Right forelimb (tissue), 1 donor: Measurements from ENCODE around the gene SLC8A3.

Source experiments
- DNase-seq: peaks from one replicate; pipeline ENCODE4 v3.0.0-alpha.2; 2018

Gene SLC8A3

GRCh38 chr14:70064136-70064865 is 124.5 kb downstream of the SLC8A3 start:
- DNase-seq: no peak

DNA sequence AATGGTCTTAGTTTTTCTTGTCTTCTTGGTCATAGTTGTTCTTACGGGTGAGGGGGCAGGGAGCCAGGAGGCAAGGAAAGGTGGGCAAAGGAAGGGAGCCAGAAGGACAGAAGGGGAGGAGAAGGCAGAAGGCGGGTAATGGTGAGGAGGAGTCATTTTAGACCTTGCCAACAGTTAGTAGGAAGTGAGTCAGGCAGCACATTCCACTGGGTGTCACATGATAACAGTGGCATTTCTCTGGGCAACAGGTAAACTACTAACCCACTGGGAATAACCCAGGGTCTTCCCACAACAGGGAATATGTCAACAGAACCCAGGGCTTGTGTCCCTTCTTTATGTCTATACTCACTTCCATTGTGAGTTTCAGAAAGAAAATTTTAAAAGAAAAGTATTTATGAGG is 127.6 kb downstream of the SLC8A3 start:
- DNase-seq: no peak

DNA sequence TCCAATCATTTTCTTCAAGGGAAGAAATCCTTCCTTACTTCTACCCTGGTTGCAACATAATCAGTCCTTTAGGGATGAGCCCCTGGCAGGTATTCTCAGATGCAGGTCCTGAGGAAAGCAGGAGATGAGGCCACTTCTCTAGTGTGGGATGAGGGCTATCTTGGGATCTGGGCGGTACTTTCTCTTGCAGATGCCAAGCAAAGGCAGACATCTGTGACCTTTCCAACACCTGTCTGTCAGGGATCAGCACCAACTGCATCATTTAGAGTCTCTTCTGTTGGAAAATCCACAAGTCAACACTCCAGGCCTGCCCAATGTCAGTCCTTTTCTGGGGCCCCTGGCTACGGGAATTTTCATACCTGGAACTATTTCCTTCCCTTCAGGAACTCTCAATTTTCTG is 129.2 kb downstream of the SLC8A3 start:
- no peak for DNase-seq

DNA sequence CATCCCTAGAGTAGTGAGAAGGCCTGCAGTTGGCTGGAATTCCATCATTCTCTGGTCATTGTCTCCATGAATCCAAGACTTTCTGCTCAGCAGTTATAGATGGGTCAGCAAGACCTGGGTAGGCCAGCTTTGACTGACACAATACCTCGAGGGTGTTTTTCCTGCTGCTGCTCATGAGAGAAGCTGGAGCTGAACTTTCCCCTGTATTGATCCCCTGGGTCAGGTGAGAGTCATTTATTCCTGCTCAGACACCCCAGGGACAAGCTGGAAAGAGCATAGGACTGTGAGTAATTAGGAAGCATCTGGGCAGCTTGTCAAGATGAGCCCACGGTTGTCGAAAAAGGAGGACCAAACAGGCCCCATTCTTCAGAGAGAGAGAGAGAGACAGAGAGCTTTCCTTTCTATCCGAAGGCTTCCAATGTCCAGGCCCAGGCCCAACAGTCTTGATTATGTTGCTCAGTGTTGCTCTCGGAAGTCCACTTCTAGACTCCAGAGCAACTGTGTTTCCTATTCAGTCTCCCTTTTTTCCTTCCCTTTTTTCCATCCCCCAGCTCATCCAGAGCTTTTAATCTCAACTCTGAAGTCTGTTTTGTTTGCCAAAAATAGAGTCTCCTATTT is 131.1 kb downstream of the SLC8A3 start:
- DNase-seq: no peak

- peak; percentile 61 for DNase-seq
Measured at GRCh38 chr14:70052990-70053389, 135.8 kb downstream of the SLC8A3 start.

- no peak for DNase-seq
Measured at GRCh38 chr14:70050136-70050535, 138.6 kb downstream of the SLC8A3 start.

DNA sequence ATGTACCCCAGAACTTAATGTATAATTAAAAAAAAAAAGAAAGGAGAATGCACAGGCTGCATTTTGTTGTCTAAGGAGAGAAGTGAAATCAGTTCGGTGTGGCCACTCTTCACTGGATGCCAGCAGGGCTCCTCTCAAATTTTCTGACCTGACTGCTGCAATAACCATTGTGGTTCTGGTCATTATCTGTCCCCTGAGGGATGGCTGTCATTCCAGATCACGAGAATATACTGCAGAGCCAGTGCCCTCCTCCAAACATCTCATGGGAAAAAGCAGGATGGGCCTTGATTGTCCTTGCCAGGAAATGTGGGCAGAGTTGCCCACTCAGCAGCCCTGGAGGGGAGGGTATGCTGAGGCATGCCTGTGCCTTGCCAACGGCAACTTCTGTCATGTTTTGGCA is 139.1 kb downstream of the SLC8A3 start:
- DNase-seq: no peak

- DNase-seq: no peak
Measured at GRCh38 chr14:70048313-70048654, 140.5 kb downstream of the SLC8A3 start.

GRCh38 chr14:70047598-70048312 is 141.0 kb downstream of the SLC8A3 start:
- DNase-seq: no peak

DNA sequence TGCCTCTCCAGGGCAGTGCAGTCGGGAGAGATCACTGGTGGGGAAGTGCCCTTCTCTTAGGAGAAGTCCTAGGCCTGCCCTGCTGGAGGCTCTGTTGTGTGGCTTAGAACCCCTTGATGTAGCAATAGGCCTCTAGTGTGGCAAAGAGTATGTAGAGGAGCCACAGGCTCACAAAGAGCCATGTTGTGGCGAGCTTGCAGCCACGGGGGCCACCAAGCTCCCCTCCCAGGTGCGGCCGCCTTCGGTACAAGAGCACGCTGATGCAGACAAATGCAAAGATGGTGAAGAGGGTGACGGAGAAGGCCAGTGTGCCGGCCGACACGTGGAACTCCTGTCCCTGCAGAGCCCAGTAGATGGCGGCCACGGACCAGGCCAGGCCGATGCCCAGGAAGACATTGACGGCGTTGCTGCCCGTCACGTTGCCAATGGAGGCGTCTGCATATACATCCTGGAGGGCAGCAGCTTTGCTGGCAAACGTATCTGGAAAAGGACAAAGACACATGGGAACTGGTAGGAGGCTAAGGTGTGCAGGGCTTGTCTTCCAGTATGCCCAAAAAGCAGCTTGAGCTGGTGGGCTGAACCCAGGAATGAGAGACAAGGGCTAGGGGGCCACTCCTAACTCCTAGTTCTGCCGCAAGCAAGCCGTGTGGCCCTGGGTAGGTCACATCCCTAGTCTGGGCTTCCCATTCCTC is 142.8 kb downstream of the SLC8A3 start:
- DNase-seq: peak; percentile 72

DNA sequence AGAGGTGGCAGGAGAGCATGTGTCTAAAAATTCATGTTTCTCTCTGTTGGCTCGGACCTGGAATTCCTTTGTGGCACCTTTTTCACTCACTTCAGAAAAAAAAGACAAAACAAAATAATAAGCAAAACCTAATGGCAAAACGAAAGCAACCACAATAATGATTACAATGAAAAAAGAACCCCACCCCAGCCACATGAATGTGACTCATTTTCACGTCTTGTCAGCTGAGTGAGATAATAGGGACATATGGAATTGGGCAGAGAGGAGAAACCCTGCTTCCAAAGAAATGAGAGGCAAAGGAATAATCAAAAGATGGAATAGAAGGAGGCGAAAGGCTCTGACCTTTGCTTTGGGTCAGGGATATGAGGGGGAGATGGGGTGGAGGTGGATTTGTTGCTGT is 143.4 kb downstream of the SLC8A3 start:
- no peak for DNase-seq

GRCh38 chr14:70043001-70043400 is 145.8 kb downstream of the SLC8A3 start:
- no peak for DNase-seq

DNA sequence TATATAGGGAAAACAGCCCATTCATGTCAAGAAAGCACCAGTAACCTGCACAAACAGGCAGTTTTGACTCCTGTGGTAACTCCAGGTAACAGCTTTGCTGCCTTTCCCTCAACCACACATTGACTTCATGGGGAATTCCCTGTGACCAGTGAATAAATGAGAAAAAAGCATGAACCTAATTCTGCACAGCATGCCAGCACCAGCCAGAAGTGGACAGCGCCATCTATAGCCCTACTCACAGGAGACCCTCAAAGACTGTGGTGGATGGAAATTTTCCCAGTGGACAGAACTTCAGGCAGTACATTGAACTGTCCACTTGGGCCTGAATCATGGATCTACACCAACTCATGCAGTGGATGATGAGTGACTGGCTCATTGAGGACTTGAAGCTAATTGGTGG is 152.1 kb downstream of the SLC8A3 start:
- no peak for DNase-seq

DNA sequence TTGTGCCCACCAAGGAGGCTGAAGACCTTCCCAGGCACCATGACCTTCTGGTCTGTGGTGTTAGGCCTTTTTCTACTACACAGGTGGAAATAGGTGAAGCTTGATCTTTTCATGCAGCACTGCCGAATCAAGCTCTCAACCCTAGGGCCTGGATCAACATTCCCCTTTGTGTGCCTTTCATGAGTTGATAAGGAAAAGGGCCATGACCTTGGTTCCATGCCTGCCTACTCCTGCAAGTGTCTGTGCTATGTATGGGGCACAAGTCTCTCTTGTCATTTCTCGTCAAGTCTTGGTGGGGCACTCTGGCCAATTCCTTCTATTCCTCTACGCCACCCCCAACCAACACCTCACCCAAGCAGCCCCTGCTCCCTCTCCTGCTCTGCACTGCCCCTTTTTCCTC is 154.5 kb downstream of the SLC8A3 start:
- DNase-seq: no peak

GRCh38 chr14:70033561-70033960 is 155.2 kb downstream of the SLC8A3 start:
- no peak for DNase-seq

DNA sequence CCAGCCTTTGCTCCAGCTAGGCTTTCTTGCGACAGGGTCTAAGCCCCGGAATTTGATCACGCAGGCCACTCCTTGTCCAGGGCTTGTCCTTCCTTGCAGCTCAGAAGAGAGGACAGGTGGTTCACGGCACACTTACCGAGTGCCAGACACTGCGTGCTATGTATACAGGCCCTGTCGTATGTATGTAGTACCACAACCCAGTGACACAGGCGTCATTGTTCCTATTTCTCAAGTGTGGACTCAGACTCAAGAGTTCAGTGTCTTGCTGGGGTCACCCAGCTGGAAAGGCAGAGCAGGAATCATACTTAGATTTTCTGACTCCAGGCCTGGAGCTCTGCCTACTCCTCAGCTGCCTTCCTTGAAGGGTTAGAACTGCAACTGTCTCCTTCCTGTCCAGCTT is 155.6 kb downstream of the SLC8A3 start:
- no peak for DNase-seq

- DNase-seq: no peak
Measured at GRCh38 chr14:70032447-70032846, 156.3 kb downstream of the SLC8A3 start.

DNA sequence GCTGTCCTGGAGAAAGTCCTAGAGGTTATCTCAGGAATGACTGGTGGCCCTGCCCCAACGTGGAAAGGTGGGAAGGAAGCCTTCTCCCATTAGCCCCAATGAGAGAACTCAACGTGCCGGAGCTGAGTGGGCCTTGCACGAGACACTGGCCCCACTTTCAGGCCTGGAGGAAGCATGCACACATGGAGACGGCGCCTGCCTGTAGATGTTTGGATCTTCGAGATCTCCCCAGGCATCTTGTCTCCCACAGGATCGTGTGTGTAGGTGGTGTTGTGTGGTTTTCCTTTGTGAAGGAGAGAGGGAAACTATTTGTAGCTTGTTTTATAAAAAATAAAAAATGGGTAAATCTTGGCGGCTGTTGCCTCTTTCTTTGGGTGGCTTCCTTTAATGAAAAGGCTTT is 156.7 kb downstream of the SLC8A3 start:
- no peak for DNase-seq

GRCh38 chr14:70029296-70030132 is 159.2 kb downstream of the SLC8A3 start:
- DNase-seq: no peak

GRCh38 chr14:70027785-70028428 is 160.8 kb downstream of the SLC8A3 start:
- DNase-seq: peak; percentile 87

GRCh38 chr14:70023871-70024270 is 164.9 kb downstream of the SLC8A3 start:
- no peak for DNase-seq

- DNase-seq: no peak
Measured at GRCh38 chr14:70022771-70023445, 165.8 kb downstream of the SLC8A3 start.
